ENCODE data around the gene NFATC3.
"Not testable (repeated sequence)": the region's sequence is repeated elsewhere in the genome, so short reads cannot be mapped to it uniquely, and the experiment has no call there.

NFATC3 gene

GRCh38 chr16:68088130-68088972, 3.2 kb downstream of the NFATC3 start:
- no peak for DNase-seq (ENCODE audit: low read depth in 1 of 2, low spot score in 1 of 2)

GRCh38 chr16:68089067-68089466, 3.9 kb downstream of the NFATC3 start:
- no peak for DNase-seq (ENCODE audit: low read depth in 1 of 2, low spot score in 1 of 2)

- DNase-seq (ENCODE audit: low read depth in 1 of 2, low spot score in 1 of 2): no peak
Measured at GRCh38 chr16:68090130-68090529, 5.0 kb downstream of the NFATC3 start.

GRCh38 chr16:68090533-68090932, 5.4 kb downstream of the NFATC3 start:
- no peak for DNase-seq (ENCODE audit: low read depth in 1 of 2, low spot score in 1 of 2)

GRCh38 chr16:68091380-68092261, 6.5 kb downstream of the NFATC3 start:
- DNase-seq (ENCODE audit: low read depth in 1 of 2, low spot score in 1 of 2): no peak

GRCh38 chr16:68092275-68092674, 7.1 kb downstream of the NFATC3 start:
- not testable (repeated sequence) for DNase-seq (ENCODE audit: low read depth in 1 of 2, low spot score in 1 of 2)

- DNase-seq (ENCODE audit: low read depth in 1 of 2, low spot score in 1 of 2): no peak
Measured at GRCh38 chr16:68093816-68094613, 8.8 kb downstream of the NFATC3 start.

- DNase-seq (ENCODE audit: low read depth in 1 of 2, low spot score in 1 of 2): no peak
Measured at GRCh38 chr16:68094614-68094934, 9.4 kb downstream of the NFATC3 start.

GRCh38 chr16:68096491-68096890, 11.3 kb downstream of the NFATC3 start:
- no peak for DNase-seq (ENCODE audit: low read depth in 1 of 2, low spot score in 1 of 2)

GRCh38 chr16:68097088-68097487, 11.9 kb downstream of the NFATC3 start:
- DNase-seq (ENCODE audit: low read depth in 1 of 2, low spot score in 1 of 2): no peak

GRCh38 chr16:68097895-68098294, 12.7 kb downstream of the NFATC3 start:
- DNase-seq (ENCODE audit: low read depth in 1 of 2, low spot score in 1 of 2): no peak

- DNase-seq (ENCODE audit: low read depth in 1 of 2, low spot score in 1 of 2): no peak
Measured at GRCh38 chr16:68100488-68100887, 15.3 kb downstream of the NFATC3 start.

- no peak for DNase-seq (ENCODE audit: low read depth in 1 of 2, low spot score in 1 of 2)
Measured at GRCh38 chr16:68105611-68106010, 20.4 kb downstream of the NFATC3 start.

- DNase-seq (ENCODE audit: low read depth in 1 of 2, low spot score in 1 of 2): not testable (repeated sequence)
Measured at GRCh38 chr16:68107230-68107928, 22.2 kb downstream of the NFATC3 start.

- DNase-seq (ENCODE audit: low read depth in 1 of 2, low spot score in 1 of 2): not testable (repeated sequence)
Measured at GRCh38 chr16:68109156-68109555, 24.0 kb downstream of the NFATC3 start.

- DNase-seq (ENCODE audit: low read depth in 1 of 2, low spot score in 1 of 2): not testable (repeated sequence)
Measured at GRCh38 chr16:68110611-68111010, 25.4 kb downstream of the NFATC3 start.

- DNase-seq (ENCODE audit: low read depth in 1 of 2, low spot score in 1 of 2): no peak
Measured at GRCh38 chr16:68111379-68111778, 26.2 kb downstream of the NFATC3 start.

- DNase-seq (ENCODE audit: low read depth in 1 of 2, low spot score in 1 of 2): no peak
Measured at GRCh38 chr16:68113059-68113761, 28.0 kb downstream of the NFATC3 start.

- no peak for DNase-seq (ENCODE audit: low read depth in 1 of 2, low spot score in 1 of 2)
Measured at GRCh38 chr16:68113765-68114240, 28.6 kb downstream of the NFATC3 start.

- not testable (repeated sequence) for DNase-seq (ENCODE audit: low read depth in 1 of 2, low spot score in 1 of 2)
Measured at GRCh38 chr16:68114939-68115338, 29.8 kb downstream of the NFATC3 start.
